ENCODE data around the gene EIF2AK3. TPM values are rescaled to one million over a fixed set of nuclear protein-coding genes. Genes with fewer than 3 reads are reported as not detected.

EIF2AK3 gene
- total and polyA plus RNA-seq, 2 of the 8 experiments (the other 6 are each of a cell fraction or from before 2014, with no cell fraction given) = 5.8 to 22.8 TPM

DNA sequence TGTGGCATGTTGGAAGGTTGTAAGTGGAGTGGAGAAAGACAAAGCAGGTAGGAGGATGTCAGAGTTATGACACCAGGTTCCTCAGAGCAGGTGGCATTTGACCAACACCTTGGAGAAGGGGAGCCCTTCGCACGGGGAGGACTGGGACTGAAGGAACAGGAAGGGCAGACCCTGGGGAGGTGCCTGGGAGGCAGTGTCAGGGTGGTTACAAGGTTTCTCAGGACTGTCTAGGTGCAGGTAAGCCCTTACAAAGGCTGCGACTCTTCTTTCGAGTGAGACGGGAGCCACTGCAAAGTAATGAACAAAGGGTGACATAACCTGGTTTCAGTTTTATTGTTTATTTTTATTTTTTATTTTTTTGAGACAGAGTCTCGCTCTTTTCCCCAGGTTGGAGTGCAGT is 84.6 kb downstream of the EIF2AK3 start:
- POLR2A ChIA-PET (ENCODE audit: partially characterized antibody) = no interaction called here
- CTCF ChIA-PET (ENCODE audit: partially characterized antibody) = no interaction called here
- H4K91ac ChIP-seq (replicated peaks; ENCODE audit: insufficient read length, low read length) = no peak overlapping the region
- no peaks in the 10 kb centered on the region for H3K27me3 ChIP-seq (replicated peaks in 1 of 4; ENCODE audit: control insufficient read depth in 3 of 4, extremely low read depth in 1 of 4, insufficient read depth in 3 of 4, low read length in 3 of 4)
- H4K8ac ChIP-seq (ENCODE audit: extremely low read depth, insufficient read depth, low read length) = no peak overlapping the region; the same call in 1 of the 2 replicates
- H4K20me1 ChIP-seq (replicated peaks in 1 of 2; ENCODE audit: control insufficient read depth in 1 of 2, insufficient read depth in 2 of 2, low read length in 2 of 2) = no peaks in the 10 kb centered on the region
- H3K79me1 ChIP-seq (ENCODE audit: low read depth, low read length) = no peaks in the 10 kb centered on the region
- H3K27ac ChIP-seq (ENCODE audit: low read depth, low read length) = no peak overlapping the region
- no peak overlapping the region for H3K4ac ChIP-seq (replicated peaks; ENCODE audit: insufficient read length, low read depth, low read length)
- H3K4me2 ChIP-seq (ENCODE audit: insufficient read depth in 1 of 2, low read depth in 2 of 2, low read length in 2 of 2) = no peak overlapping the region
- no peak overlapping the region for H3K4me3 ChIP-seq (ENCODE audit: extremely low read depth in 1 of 4, insufficient read depth in 2 of 4, low read depth in 3 of 4, low read length in 4 of 4)
- no peak overlapping the region for H3K56ac ChIP-seq (replicated peaks; ENCODE audit: insufficient read length, low read depth, low read length)
- H2BK5ac ChIP-seq (ENCODE audit: low read depth, low read length) = no peak overlapping the region
- H2AFZ ChIP-seq (ENCODE audit: low read length) = no peak overlapping the region
- no peak overlapping the region for H3K23ac ChIP-seq (ENCODE audit: insufficient read length)
- H2BK15ac ChIP-seq (ENCODE audit: low read length) = no peak overlapping the region
- no peaks in the 10 kb centered on the region for H3K36me3 ChIP-seq (ENCODE audit: control insufficient read depth in 2 of 4, insufficient read depth in 4 of 4, low read length in 3 of 4)
- no peaks in the 10 kb centered on the region for H3K79me2 ChIP-seq (ENCODE audit: control insufficient read depth in 1 of 2, insufficient read depth in 2 of 2, low read length in 2 of 2)
- peaks cover 0 to 9% (median 4%) of the 10 kb centered on the region in 4 experiments; a peak in 5 of 7 replicates for H3K4me1 ChIP-seq (replicated peaks in 1 of 4; ENCODE audit: control insufficient read depth in 3 of 4, insufficient read depth in 4 of 4, low read length in 3 of 4)
- no peak overlapping the region for H4K5ac ChIP-seq (ENCODE audit: insufficient read length, low read depth, low read length)
- DNase-seq (ENCODE audit: low read depth in 1 of 2, low spot score in 2 of 2) = no peak
- TF ChIP-seq GTF2F1 (IDR thresholded peaks at IDR 0.05; ENCODE audit: borderline replicate concordance, low read depth, low read length) (no peak), SIX5 (IDR thresholded peaks at IDR 0.05; ENCODE audit: low read depth, low read length) (no peak), RNF2 (IDR thresholded peaks at IDR 0.05; ENCODE audit: borderline replicate concordance, low read depth, low read length, missing control alignments, poor library complexity, severe bottlenecking) (no peak)
- no peak overlapping the region for H3K14ac ChIP-seq (ENCODE audit: insufficient read length)
- no peak for FAIRE-seq
- no peaks in the 10 kb centered on the region for H3K23me2 ChIP-seq (ENCODE audit: low read depth, low read length)
- H2BK120ac ChIP-seq (replicated peaks; ENCODE audit: low read depth, low read length) = no peak overlapping the region
- no peak overlapping the region for H2BK12ac ChIP-seq (ENCODE audit: low read depth, low read length)
- no peak overlapping the region for H2BK20ac ChIP-seq (ENCODE audit: low read length)
- no peak overlapping the region for H3K9ac ChIP-seq (replicated peaks in 1 of 4; ENCODE audit: extremely low read depth in 1 of 4, low read depth in 3 of 4, low read length in 3 of 4)
- 78% methylated on average over 6 of the region's 6 CpGs; no CpG with 5 or more reads in 1 of the 2 experiments for WGBS, 2 experiments (ENCODE audit: extremely low coverage in 1 of 2, insufficient coverage in 1 of 2, insufficient read length in 1 of 2, insufficient replicate concordance in 2 of 2, low coverage in 1 of 2, low lambda C conversion rate in 2 of 2, missing lambda C conversion rate in 1 of 2)
- no peaks in the 10 kb centered on the region for H3K9me3 ChIP-seq (ENCODE audit: insufficient read depth in 2 of 2, low read depth in 1 of 2, low read length in 1 of 2)
- no peak overlapping the region for H3K18ac ChIP-seq (ENCODE audit: extremely low read depth, low read length)
- no peak overlapping the region for H2AK5ac ChIP-seq (ENCODE audit: low read depth, low read length)

Measured in H1 (cell line).